ENCODE data around the gene INF2. TPM values are rescaled to one million over a fixed set of nuclear protein-coding genes. Genes with fewer than 3 reads are reported as not detected.

Gene INF2
- total RNA-seq, 1 donor from 2014 or later, result 69.2 TPM

DNA sequence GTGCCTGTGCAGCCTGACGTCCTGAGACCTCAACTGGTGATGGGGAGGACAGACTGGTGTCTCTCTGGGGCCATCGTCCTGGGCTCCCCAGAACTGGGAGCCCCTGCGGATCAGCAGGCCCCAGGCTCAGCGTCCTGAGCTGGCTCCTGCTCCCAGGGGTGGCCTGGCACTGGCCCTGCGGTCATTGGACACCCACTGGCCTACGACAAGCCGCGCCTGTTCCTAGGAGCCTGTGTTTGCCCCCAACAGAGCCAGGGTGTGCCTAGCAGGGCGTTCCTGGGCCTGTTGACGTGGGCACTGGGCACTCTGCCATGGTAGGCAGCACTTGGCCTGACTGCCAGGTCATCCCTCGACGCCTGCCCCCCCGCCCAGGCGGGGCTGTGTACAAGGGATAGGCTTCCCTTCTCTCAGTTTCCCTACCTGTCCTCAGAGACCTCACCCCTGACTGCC, 43.0 kb downstream of the INF2 start:
- no peak overlapping the region for H3K4me3 Mint-ChIP-seq (ENCODE audit: low read depth)
- peaks cover 10% of the 10 kb centered on the region for H3K27me3 Mint-ChIP-seq
- H3K9me3 Mint-ChIP-seq (ENCODE audit: low read depth), result no peaks in the 10 kb centered on the region
- no peak overlapping the region for H3K27ac Mint-ChIP-seq
- DNase-seq (ENCODE audit: low spot score, unreplicated experiment), result no peak
- TF ChIP-seq, protein P1, sequence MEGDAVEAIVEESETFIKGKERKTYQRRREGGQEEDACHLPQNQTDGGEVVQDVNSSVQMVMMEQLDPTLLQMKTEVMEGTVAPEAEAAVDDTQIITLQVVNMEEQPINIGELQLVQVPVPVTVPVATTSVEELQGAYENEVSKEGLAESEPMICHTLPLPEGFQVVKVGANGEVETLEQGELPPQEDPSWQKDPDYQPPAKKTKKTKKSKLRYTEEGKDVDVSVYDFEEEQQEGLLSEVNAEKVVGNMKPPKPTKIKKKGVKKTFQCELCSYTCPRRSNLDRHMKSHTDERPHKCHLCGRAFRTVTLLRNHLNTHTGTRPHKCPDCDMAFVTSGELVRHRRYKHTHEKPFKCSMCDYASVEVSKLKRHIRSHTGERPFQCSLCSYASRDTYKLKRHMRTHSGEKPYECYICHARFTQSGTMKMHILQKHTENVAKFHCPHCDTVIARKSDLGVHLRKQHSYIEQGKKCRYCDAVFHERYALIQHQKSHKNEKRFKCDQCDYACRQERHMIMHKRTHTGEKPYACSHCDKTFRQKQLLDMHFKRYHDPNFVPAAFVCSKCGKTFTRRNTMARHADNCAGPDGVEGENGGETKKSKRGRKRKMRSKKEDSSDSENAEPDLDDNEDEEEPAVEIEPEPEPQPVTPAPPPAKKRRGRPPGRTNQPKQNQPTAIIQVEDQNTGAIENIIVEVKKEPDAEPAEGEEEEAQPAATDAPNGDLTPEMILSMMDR (IDR thresholded peaks at IDR 0.05; ENCODE audit: unreplicated experiment), result no peak
- H3K36me3 Mint-ChIP-seq (ENCODE audit: insufficient read depth), result no peaks in the 10 kb centered on the region
- no peaks in the 10 kb centered on the region for H3K4me1 Mint-ChIP-seq (ENCODE audit: low read depth)

DNA sequence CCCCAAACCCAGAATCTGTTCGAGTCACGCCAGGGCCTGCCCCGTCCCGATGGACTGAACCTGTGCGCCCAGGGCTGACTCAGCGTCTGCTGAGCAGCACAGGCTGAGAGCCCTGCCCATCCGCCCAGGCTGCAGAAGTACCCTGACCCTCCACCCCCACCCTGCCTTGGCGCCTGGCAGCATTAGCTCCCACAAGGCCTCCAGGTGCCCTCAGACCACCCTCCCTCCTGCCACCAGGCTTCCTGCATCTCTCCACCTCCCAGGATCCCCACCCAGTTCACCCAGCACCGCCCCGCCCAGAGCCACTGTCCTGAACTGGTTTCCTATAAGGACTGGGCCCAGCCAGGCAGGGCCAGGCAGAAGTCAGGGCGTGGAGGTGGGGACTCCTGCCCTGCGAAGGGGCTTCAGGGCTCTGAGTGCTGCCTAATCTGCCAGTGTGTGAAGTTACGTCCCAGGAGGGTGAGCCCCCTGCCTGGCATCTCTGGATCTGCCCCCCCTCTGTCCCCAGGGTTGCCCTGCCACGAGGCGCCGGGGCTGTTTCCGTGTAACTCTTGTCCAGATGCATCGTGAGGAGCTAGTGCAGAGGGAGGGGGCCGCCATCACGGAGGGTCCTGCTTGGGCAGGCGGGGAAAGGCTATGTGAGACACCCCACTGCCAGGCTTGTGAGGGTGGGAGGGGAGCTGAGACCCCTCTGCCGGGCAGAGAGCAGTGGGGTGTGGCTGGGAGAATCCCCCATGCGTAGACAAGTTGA, 43.7 kb downstream of the INF2 start:
- no peak for DNase-seq (ENCODE audit: low spot score, unreplicated experiment)

DNA sequence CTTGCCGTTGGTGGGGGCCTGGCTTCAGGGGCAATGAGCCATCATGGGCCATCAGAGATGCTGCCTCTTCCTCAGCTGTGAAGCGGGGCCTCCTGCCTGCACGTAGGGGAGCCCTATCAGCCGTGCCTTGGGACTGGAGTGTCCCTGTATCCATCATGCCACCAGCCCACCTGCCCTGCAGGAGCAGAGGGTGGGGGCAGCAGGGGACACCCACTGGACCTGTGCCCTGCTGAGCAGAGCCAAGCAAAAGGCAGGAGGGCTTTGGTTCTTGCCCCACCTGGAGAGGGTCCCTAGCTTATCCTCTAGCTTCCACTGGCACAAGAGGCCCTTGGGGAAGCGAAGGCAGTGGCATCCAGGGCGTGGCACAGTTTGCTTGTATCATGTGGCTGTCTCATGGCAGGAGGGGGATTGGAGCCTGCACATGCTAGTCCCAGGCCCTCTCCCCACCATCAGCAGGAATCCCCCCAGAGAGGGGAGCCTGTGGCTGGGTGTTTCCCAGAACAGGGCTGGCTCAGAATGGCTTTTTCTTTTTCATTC, 44.7 kb downstream of the INF2 start:
- TF ChIP-seq, protein P1 (IDR thresholded peaks at IDR 0.05; ENCODE audit: unreplicated experiment), result no peak
- no peaks in the 10 kb centered on the region for H3K9me3 Mint-ChIP-seq (ENCODE audit: low read depth)
- H3K4me1 Mint-ChIP-seq (ENCODE audit: low read depth), result no peaks in the 10 kb centered on the region
- H3K4me3 Mint-ChIP-seq (ENCODE audit: low read depth), result no peak overlapping the region
- no peaks in the 10 kb centered on the region for H3K36me3 Mint-ChIP-seq (ENCODE audit: insufficient read depth)
- H3K27ac Mint-ChIP-seq, result no peak overlapping the region
- DNase-seq (ENCODE audit: low spot score, unreplicated experiment), result no peak
- peaks cover 1% of the 10 kb centered on the region for H3K27me3 Mint-ChIP-seq

More for the DNA sequence above, 43.7 kb downstream of the INF2 start:
- no peaks in the 10 kb centered on the region for H3K4me1 Mint-ChIP-seq (ENCODE audit: low read depth)
- no peak overlapping the region for H3K4me3 Mint-ChIP-seq (ENCODE audit: low read depth)
- H3K36me3 Mint-ChIP-seq (ENCODE audit: insufficient read depth), result no peaks in the 10 kb centered on the region
- H3K27me3 Mint-ChIP-seq, result peaks cover 6% of the 10 kb centered on the region
- no peaks in the 10 kb centered on the region for H3K9me3 Mint-ChIP-seq (ENCODE audit: low read depth)
- TF ChIP-seq, protein P1 (IDR thresholded peaks at IDR 0.05; ENCODE audit: unreplicated experiment), result no peak
- H3K27ac Mint-ChIP-seq, result no peak overlapping the region

DNA sequence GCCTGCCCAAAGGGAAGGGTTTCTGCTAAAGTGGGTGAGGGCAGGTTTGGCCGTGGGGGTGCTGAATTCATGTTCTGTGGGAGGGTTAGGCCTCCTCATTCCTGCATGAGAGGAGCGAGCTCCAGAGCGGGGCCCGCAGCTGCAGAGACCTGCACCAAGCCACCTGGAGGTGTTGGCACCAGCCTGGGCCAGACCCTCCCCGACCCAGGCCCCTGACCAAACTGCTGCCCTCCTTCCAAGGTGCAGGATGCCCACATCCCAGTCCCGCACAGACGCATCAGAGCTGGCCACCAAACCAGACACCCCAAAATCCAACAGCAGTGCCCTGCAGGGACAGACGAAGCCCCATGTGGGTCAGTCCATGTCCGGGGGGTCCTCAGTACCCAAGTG, 45.2 kb downstream of the INF2 start:
- H3K4me1 Mint-ChIP-seq (ENCODE audit: low read depth), result no peaks in the 10 kb centered on the region
- DNase-seq (ENCODE audit: low spot score, unreplicated experiment), result no peak
- TF ChIP-seq, protein P1 (IDR thresholded peaks at IDR 0.05; ENCODE audit: unreplicated experiment), result no peak
- H3K4me3 Mint-ChIP-seq (ENCODE audit: low read depth), result no peak overlapping the region
- no peaks in the 10 kb centered on the region for H3K27me3 Mint-ChIP-seq
- no peaks in the 10 kb centered on the region for H3K9me3 Mint-ChIP-seq (ENCODE audit: low read depth)
- H3K27ac Mint-ChIP-seq, result no peak overlapping the region
- no peaks in the 10 kb centered on the region for H3K36me3 Mint-ChIP-seq (ENCODE audit: insufficient read depth)

DNA sequence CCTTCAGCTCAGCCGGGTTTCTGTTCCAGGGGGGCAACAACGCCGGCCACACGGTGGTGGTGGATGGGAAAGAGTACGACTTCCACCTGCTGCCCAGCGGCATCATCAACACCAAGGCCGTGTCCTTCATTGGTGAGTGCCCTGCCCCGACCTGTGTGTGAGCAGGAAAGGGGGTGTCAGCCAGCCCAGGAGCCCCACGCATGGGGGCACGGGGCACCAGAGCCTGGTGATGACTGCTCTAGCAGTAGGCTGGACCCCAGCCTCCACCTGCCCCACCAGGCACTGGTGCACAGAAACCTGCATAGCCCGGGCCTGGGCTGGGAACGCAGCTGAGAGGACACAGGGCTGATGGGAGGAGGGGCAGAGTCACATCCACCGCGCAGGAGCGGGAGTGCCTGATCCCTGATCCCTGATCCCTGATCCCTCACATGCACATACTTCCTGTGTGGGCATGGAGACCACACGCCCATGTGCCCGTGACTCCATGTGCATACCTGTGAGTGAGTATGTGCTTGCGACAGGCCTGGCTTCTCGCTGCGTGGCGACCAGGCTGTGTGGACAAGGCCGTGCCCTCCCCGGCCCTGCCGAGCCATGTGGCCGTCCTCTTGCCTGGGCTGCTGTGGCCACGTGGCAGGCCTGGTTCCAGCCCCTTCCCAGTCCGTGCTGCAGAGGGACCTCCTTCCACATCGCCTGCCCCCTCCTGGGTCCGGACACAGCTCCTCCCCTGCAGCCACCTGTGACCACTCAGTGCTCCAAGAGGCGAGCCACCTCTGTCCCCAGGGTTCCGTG, 45.8 kb downstream of the INF2 start:
- Mint-ChIP-seq H3K4me1 (ENCODE audit: low read depth) (no peaks in the 10 kb centered on the region), H3K9me3 (ENCODE audit: low read depth) (no peaks in the 10 kb centered on the region), H3K36me3 (ENCODE audit: insufficient read depth) (peaks cover 1% of the 10 kb centered on the region), H3K27me3 (no peaks in the 10 kb centered on the region), H3K27ac (no peak overlapping the region), H3K4me3 (ENCODE audit: low read depth) (no peak overlapping the region)
- TF ChIP-seq, protein P1 (IDR thresholded peaks at IDR 0.05; ENCODE audit: unreplicated experiment), result no peak
- DNase-seq (ENCODE audit: low spot score, unreplicated experiment), result no peak
